SU-DHL-6 (cell line): ENCODE measurements around the gene NET1.

Experiments used
- EZH2phosphoT487 ChIP-seq: fragments of 200-600 bp; sonication (generic), shearing (Covaris generic); conservative IDR thresholded peaks from 2 replicates; pipeline ENCODE4 v1.6.1; 2018; ENCODE audit warnings: mild to moderate bottlenecking, antibody characterized with exemption, low read length, moderate library complexity, mixed read lengths
- TF ChIP-seq, protein P1 (sequence below): fragments of 200-600 bp; sonication (generic); IDR thresholded peaks from one replicate; pipeline ENCODE4 v1.5.1; 2017; ENCODE audit warnings: antibody characterized with exemption, mild to moderate bottlenecking, low read length, moderate library complexity; ENCODE audit not compliant: insufficient read depth, poor library complexity, severe bottlenecking

DNA sequence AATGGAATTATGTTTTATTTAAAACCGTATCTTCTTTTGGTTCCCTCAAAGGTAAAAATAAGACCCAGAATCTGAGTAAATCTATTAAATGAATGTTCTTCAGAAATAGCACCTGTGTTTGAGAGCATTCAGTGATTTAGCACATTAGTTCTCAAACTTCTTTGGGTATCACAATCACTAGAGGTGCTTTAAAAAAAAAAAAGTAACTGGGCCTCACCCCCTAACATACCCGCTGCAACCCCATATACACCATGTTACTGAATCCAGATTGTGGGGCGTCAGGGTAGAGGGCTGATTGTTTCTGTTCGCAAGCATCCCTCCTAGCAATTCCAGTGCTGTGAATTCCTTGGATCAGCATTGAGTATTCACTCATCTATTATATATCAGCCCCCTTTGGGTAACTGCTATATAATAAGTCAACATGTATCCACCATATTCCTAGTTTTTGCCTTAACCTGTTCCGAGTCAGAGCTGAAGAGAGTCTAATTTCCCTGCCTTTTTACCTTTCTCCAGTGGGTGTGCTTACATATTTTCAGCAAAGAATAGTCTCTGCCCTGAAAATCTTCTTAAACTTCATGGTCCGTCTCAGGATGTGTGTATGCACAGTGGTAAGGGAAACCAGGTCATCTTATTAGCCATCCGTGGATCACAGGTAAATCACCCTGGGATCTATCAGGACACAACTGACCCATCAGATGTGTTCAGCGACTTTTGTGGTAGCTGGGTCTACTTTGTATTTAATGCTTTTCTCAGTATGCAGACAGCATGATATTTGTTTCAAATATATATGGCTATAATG, 46.8 kb downstream of the NET1 start:
- TF ChIP-seq, protein P1, sequence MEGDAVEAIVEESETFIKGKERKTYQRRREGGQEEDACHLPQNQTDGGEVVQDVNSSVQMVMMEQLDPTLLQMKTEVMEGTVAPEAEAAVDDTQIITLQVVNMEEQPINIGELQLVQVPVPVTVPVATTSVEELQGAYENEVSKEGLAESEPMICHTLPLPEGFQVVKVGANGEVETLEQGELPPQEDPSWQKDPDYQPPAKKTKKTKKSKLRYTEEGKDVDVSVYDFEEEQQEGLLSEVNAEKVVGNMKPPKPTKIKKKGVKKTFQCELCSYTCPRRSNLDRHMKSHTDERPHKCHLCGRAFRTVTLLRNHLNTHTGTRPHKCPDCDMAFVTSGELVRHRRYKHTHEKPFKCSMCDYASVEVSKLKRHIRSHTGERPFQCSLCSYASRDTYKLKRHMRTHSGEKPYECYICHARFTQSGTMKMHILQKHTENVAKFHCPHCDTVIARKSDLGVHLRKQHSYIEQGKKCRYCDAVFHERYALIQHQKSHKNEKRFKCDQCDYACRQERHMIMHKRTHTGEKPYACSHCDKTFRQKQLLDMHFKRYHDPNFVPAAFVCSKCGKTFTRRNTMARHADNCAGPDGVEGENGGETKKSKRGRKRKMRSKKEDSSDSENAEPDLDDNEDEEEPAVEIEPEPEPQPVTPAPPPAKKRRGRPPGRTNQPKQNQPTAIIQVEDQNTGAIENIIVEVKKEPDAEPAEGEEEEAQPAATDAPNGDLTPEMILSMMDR, result no peak
- TF ChIP-seq EZH2phosphoT487, result no peak
